Measurements from ENCODE around the gene NDUFA13. TPM values are rescaled to one million over a fixed set of nuclear protein-coding genes. Genes with fewer than 3 reads are reported as not detected.
A peak's percentile ranks its signal among the peaks of the same experiment; 100 is the strongest.

The NDUFA13 gene
- total RNA-seq, 4 donors from 2014 or later, result 21.1 to 100 (median 76.0) TPM

DNA sequence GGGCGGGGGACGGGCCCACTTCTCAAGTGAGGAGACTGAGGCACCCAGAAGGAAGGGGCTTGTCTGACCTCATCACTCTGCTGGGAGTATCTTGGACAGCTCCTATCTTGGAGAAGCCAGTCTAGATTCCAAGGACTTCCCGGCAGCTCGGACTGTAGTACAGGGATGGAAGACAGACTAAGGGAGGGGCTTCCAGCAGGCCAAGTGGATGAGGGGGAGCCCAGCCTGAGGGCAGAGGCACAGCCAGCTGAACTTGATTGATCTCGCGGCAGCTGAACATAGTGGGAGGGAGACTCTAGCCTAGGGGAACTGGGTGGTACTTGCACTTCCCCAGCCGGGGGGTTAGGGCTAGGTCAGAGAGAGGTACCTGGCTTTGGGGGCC lies 22.8 kb downstream of the NDUFA13 start:
- Histone ChIP-seq H3K36me3 (no peaks in the 10 kb centered on the region), H3K9me3 (no peaks in the 10 kb centered on the region), H3K4me3 (peak overlapping the region in 1 of 4 donors; percentile 26), H3K27ac (no peak overlapping the region), H3K4me1 (peaks cover 16 to 35% (median 27%) of the 10 kb centered on the region in 4 donors), H3K27me3 (peaks cover 71% of the 10 kb centered on the region)
- no peak for DNase-seq
- no peak for TF ChIP-seq POLR2AphosphoS5 (IDR thresholded peaks at IDR 0.05)
- TF ChIP-seq, protein P1, sequence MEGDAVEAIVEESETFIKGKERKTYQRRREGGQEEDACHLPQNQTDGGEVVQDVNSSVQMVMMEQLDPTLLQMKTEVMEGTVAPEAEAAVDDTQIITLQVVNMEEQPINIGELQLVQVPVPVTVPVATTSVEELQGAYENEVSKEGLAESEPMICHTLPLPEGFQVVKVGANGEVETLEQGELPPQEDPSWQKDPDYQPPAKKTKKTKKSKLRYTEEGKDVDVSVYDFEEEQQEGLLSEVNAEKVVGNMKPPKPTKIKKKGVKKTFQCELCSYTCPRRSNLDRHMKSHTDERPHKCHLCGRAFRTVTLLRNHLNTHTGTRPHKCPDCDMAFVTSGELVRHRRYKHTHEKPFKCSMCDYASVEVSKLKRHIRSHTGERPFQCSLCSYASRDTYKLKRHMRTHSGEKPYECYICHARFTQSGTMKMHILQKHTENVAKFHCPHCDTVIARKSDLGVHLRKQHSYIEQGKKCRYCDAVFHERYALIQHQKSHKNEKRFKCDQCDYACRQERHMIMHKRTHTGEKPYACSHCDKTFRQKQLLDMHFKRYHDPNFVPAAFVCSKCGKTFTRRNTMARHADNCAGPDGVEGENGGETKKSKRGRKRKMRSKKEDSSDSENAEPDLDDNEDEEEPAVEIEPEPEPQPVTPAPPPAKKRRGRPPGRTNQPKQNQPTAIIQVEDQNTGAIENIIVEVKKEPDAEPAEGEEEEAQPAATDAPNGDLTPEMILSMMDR (IDR thresholded peaks at IDR 0.05), result no peak
- TF ChIP-seq POLR2A (IDR thresholded peaks at IDR 0.05), result no peak
- TF ChIP-seq EP300 (IDR thresholded peaks at IDR 0.05; ENCODE audit: low read depth), result no peak
- in situ Hi-C loops (cut with MboI; ENCODE audit: low pct_ligation_motif_present in 1 of 4, low pct_unique_long_range_greater_than_20kb in 1 of 4, low sequenced_read_pairs in 3 of 4) (loop anchor here (10.0 to 25.0 kb wide), 4 partner anchors 99 to 749 kb away; partner anchors contain the start of genes GMIP (in 3 of the 4) and LPAR2 (in 1 of the 4)), intact Hi-C loops (cut with DNase I; ENCODE audit: low total_unique reads) (loop anchor here (10.0 kb wide), 1 partner anchor 416 kb away; no protein-coding TSS in a partner anchor)
- 33% methylated on average over 7 of the region's 7 CpGs; no CpG with 5 or more reads in 1 of the 2 donors for WGBS, 2 donors (ENCODE audit: low coverage in 1 of 2)

DNA sequence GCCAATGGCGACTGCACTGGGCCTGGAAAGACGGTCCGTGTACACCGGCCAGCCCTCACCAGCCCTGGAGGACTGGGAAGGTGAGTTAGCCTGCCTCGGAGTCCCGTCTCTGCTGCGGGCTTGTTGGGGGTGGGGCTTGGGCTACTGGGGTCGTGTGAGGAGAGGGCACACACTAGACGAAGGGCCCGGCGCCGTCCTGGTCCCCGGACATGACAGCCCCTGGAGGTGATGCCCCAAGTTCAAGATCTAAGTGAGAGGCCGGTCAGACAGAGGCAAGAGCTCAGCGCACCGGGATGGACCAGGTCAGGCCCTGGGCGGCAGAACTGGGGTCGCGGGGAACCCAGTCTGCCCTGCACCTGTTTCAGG lies 23.7 kb downstream of the NDUFA13 start:
- 52% methylated on average over 13 of the region's 19 CpGs; no CpG with 5 or more reads in 1 of the 2 donors for WGBS, 2 donors (ENCODE audit: low coverage in 1 of 2)
- Histone ChIP-seq H3K27me3 (peaks cover 72% of the 10 kb centered on the region), H3K9me3 (no peaks in the 10 kb centered on the region), H3K4me3 (no peak overlapping the region), H3K36me3 (no peaks in the 10 kb centered on the region), H3K27ac (no peak overlapping the region), H3K4me1 (peaks cover 16 to 35% (median 27%) of the 10 kb centered on the region in 4 donors)
- in situ Hi-C loops (cut with MboI; ENCODE audit: low pct_ligation_motif_present in 1 of 4, low pct_unique_long_range_greater_than_20kb in 1 of 4, low sequenced_read_pairs in 3 of 4) (loop anchor here (10.0 to 25.0 kb wide), 4 partner anchors 98 to 748 kb away; partner anchors contain the start of genes GMIP (in 3 of the 4) and LPAR2 (in 1 of the 4)), intact Hi-C loops (cut with DNase I; ENCODE audit: low total_unique reads) (loop anchor here (10.0 kb wide), 1 partner anchor 415 kb away; no protein-coding TSS in a partner anchor)
- no peak for DNase-seq
- TF ChIP-seq EP300 (IDR thresholded peaks at IDR 0.05; ENCODE audit: low read depth), result no peak

DNA sequence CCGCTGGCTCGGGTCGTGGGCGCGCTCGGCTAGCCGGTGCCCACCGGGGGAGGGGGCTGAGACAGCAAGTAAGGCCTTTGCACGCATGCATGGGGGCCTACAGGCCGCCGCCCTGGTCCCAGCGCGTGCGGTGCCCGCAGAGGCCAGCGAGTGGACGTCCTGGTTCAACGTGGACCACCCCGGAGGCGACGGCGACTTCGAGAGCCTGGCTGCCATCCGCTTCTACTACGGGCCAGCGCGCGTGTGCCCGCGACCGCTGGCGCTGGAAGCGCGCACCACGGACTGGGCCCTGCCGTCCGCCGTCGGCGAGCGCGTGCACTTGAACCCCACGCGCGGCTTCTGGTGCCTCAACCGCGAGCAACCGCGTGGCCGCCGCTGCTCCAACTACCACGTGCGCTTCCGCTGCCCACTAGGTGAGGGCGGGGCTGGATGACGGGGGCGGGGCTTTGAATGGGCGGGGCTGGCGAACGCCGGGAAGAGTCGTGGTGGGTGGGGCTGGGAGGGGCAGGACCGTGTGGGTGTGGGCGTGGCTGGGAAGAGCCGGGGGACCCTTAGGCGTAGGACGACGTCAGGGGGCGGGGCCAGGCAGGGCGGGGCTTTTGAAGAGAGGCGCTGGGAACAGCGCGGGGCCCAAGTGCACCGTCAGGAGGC lies 24.2 kb downstream of the NDUFA13 start:
- in situ Hi-C loops (cut with MboI; ENCODE audit: low pct_ligation_motif_present in 1 of 4, low pct_unique_long_range_greater_than_20kb in 1 of 4, low sequenced_read_pairs in 3 of 4), result loop anchor here in 3 of 4 donors (25.0 kb wide), 3 partner anchors 97 to 747 kb away; partner anchors contain the start of genes GMIP (in 1 of the 3) and LPAR2 (in 1 of the 3)

DNA sequence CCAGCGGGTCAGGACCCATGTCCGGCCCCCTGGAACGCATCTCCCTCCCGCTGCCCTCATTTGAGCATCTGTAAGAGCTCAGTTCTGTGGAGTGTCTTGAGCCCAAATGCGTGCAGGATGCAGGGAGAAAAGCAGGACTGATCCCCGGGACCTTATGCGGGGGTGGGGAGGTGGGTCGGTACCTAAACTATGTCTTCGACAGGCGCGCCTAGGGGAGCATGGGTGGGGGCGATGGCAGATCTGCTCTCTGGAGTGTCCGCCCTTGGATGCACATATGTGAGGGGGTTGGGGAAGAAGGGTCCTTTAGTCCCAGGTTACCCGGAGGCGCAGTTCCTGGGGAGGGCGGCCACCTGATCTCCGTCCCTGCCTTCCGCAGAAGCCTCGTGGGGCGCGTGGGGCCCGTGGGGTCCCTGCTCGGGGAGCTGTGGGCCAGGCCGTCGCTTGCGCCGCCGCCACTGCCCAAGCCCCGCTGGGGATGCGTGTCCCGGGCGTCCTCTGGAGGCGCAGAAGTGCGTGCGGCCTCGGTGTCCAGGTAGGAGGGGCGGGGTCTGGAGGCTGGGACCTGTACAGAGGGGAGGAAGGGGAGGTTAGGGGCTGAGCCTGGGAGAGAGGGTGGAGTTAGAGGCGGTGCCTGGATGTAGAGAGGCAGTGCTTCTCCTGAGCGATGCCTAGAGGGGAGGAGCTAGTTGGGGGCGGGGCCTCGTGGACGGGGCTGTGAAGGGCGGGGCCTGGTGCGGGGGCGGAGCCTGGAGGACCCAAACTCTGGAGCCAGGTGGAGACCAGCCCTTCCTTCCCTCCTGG lies 24.9 kb downstream of the NDUFA13 start:
- DNase-seq, result peak; percentile 66
- in situ Hi-C loops (cut with MboI; ENCODE audit: low pct_ligation_motif_present in 1 of 4, low pct_unique_long_range_greater_than_20kb in 1 of 4, low sequenced_read_pairs in 3 of 4), result loop anchor here in 3 of 4 donors (25.0 kb wide), 3 partner anchors 96 to 746 kb away; partner anchors contain the start of genes GMIP (in 1 of the 3) and LPAR2 (in 1 of the 3)
- peaks cover 74% of the 10 kb centered on the region for H3K27me3 ChIP-seq

More for the DNA sequence above, 24.2 kb downstream of the NDUFA13 start:
- Histone ChIP-seq H3K27ac (no peak overlapping the region), H3K27me3 (peaks cover 72% of the 10 kb centered on the region), H3K4me1 (peaks cover 16 to 35% (median 27%) of the 10 kb centered on the region in 4 donors), H3K4me3 (peak overlapping the region in 1 of 4 donors; percentile 15), H3K9me3 (no peaks in the 10 kb centered on the region), H3K36me3 (no peaks in the 10 kb centered on the region)
- WGBS, 2 donors (ENCODE audit: low coverage in 1 of 2), result 22% methylated on average over 54 of the region's 74 CpGs; no CpG with 5 or more reads in 1 of the 2 donors
- intact Hi-C loops (cut with DNase I; ENCODE audit: low total_unique reads), result no loop called here
- TF ChIP-seq POLR2A (IDR thresholded peaks at IDR 0.05) (no peak), POLR2AphosphoS5 (IDR thresholded peaks at IDR 0.05) (no peak), EP300 (IDR thresholded peaks at IDR 0.05; ENCODE audit: low read depth) (no peak)
- TF ChIP-seq, protein P1 (IDR thresholded peaks at IDR 0.05), result no peak
- peak; percentile 72 for DNase-seq

More for the DNA sequence above, 24.9 kb downstream of the NDUFA13 start:
- Histone ChIP-seq H3K4me1 (peaks cover 16 to 35% (median 27%) of the 10 kb centered on the region in 4 donors), H3K36me3 (no peaks in the 10 kb centered on the region), H3K27ac (no peak overlapping the region), H3K9me3 (no peaks in the 10 kb centered on the region), H3K4me3 (peak overlapping the region in 2 of 4 donors; percentile 15 to 19)
- TF ChIP-seq POLR2A (IDR thresholded peaks at IDR 0.05) (no peak), POLR2AphosphoS5 (IDR thresholded peaks at IDR 0.05) (no peak), EP300 (IDR thresholded peaks at IDR 0.05; ENCODE audit: low read depth) (no peak)
- TF ChIP-seq, protein P1 (IDR thresholded peaks at IDR 0.05), result no peak
- WGBS, 2 donors (ENCODE audit: low coverage in 1 of 2), result 0 to 5% methylated on average over 3 to 41 of the region's 45 CpGs
- intact Hi-C loops (cut with DNase I; ENCODE audit: low total_unique reads), result no loop called here
